ENCODE results near the gene RPS18. TPM values are rescaled to one million over a fixed set of nuclear protein-coding genes. Genes with fewer than 3 reads are reported as not detected.

The RPS18 gene
- total and polyA plus RNA-seq, 9 of the 15 experiments (the other 6 are each of a cell fraction or from before 2014, with no cell fraction given): 5,023 to 17,516 (median 8,131) TPM

DNA sequence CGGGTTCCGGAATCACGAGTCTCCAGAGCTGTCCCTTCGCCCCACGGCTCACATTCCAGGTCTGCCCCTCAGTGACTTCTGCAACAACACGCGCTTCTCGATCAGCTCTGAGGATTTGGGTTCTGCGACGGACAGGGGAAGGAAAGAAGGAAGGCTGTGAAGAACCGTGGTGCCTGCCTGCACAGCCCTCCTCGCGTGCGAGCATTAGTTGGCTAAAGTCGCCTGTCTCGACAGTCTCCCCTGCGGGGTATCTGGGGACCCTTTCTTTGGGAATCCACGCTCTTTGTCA is 23.3 kb upstream of the RPS18 start (continued):
- TF ChIP-seq ETS2 (tag; IDR thresholded peaks at IDR 0.05; ENCODE audit: borderline replicate concordance, poor library complexity, severe bottlenecking) (no peak), RAD51 (IDR thresholded peaks at IDR 0.05; ENCODE audit: borderline replicate concordance, low read depth) (no peak), KAT7 (CRISPR knock-in tag; IDR thresholded peaks at IDR 0.05; ENCODE audit: borderline replicate concordance) (peak; percentile 74; the same call in 1 of the 2 replicates), BCOR (IDR thresholded peaks at IDR 0.05) (no peak), ZBTB1 (CRISPR knock-in tag; IDR thresholded peaks at IDR 0.05; ENCODE audit: borderline replicate concordance, low read depth) (no peak), TAF7 (tag; IDR thresholded peaks at IDR 0.05) (no peak), NCOR1 (IDR thresholded peaks at IDR 0.05) (no peak), ZNF232 (CRISPR knock-in tag; IDR thresholded peaks at IDR 0.05) (no peak), XRCC5 (IDR thresholded peaks at IDR 0.05; ENCODE audit: low read depth, low read length) (peak; percentile 77; the same call in 1 of the 2 replicates)
- TF ChIP-seq, protein P1, sequence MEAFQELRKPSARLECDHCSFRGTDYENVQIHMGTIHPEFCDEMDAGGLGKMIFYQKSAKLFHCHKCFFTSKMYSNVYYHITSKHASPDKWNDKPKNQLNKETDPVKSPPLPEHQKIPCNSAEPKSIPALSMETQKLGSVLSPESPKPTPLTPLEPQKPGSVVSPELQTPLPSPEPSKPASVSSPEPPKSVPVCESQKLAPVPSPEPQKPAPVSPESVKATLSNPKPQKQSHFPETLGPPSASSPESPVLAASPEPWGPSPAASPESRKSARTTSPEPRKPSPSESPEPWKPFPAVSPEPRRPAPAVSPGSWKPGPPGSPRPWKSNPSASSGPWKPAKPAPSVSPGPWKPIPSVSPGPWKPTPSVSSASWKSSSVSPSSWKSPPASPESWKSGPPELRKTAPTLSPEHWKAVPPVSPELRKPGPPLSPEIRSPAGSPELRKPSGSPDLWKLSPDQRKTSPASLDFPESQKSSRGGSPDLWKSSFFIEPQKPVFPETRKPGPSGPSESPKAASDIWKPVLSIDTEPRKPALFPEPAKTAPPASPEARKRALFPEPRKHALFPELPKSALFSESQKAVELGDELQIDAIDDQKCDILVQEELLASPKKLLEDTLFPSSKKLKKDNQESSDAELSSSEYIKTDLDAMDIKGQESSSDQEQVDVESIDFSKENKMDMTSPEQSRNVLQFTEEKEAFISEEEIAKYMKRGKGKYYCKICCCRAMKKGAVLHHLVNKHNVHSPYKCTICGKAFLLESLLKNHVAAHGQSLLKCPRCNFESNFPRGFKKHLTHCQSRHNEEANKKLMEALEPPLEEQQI (IDR thresholded peaks at IDR 0.05): no peak
- TF ChIP-seq, protein P2, sequence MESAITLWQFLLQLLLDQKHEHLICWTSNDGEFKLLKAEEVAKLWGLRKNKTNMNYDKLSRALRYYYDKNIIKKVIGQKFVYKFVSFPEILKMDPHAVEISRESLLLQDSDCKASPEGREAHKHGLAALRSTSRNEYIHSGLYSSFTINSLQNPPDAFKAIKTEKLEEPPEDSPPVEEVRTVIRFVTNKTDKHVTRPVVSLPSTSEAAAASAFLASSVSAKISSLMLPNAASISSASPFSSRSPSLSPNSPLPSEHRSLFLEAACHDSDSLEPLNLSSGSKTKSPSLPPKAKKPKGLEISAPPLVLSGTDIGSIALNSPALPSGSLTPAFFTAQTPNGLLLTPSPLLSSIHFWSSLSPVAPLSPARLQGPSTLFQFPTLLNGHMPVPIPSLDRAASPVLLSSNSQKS (CRISPR knock-in tag; IDR thresholded peaks at IDR 0.05): no peak
- TF ChIP-seq, protein P3, sequence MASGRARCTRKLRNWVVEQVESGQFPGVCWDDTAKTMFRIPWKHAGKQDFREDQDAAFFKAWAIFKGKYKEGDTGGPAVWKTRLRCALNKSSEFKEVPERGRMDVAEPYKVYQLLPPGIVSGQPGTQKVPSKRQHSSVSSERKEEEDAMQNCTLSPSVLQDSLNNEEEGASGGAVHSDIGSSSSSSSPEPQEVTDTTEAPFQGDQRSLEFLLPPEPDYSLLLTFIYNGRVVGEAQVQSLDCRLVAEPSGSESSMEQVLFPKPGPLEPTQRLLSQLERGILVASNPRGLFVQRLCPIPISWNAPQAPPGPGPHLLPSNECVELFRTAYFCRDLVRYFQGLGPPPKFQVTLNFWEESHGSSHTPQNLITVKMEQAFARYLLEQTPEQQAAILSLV (tag; IDR thresholded peaks at IDR 0.05): no peak
- TF ChIP-seq, protein P4, sequence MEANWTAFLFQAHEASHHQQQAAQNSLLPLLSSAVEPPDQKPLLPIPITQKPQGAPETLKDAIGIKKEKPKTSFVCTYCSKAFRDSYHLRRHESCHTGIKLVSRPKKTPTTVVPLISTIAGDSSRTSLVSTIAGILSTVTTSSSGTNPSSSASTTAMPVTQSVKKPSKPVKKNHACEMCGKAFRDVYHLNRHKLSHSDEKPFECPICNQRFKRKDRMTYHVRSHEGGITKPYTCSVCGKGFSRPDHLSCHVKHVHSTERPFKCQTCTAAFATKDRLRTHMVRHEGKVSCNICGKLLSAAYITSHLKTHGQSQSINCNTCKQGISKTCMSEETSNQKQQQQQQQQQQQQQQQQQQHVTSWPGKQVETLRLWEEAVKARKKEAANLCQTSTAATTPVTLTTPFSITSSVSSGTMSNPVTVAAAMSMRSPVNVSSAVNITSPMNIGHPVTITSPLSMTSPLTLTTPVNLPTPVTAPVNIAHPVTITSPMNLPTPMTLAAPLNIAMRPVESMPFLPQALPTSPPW (CRISPR knock-in tag; IDR thresholded peaks at IDR 0.05): no peak; the same call in 1 of the 2 replicates
- TF ChIP-seq, protein P5, sequence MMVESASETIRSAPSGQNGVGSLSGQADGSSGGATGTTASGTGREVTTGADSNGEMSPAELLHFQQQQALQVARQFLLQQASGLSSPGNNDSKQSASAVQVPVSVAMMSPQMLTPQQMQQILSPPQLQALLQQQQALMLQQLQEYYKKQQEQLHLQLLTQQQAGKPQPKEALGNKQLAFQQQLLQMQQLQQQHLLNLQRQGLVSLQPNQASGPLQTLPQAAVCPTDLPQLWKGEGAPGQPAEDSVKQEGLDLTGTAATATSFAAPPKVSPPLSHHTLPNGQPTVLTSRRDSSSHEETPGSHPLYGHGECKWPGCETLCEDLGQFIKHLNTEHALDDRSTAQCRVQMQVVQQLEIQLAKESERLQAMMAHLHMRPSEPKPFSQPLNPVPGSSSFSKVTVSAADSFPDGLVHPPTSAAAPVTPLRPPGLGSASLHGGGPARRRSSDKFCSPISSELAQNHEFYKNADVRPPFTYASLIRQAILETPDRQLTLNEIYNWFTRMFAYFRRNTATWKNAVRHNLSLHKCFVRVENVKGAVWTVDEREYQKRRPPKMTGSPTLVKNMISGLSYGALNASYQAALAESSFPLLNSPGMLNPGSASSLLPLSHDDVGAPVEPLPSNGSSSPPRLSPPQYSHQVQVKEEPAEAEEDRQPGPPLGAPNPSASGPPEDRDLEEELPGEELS (CRISPR knock-in tag; IDR thresholded peaks at IDR 0.05; ENCODE audit: borderline replicate concordance): no peak
- TF ChIP-seq, protein P6, sequence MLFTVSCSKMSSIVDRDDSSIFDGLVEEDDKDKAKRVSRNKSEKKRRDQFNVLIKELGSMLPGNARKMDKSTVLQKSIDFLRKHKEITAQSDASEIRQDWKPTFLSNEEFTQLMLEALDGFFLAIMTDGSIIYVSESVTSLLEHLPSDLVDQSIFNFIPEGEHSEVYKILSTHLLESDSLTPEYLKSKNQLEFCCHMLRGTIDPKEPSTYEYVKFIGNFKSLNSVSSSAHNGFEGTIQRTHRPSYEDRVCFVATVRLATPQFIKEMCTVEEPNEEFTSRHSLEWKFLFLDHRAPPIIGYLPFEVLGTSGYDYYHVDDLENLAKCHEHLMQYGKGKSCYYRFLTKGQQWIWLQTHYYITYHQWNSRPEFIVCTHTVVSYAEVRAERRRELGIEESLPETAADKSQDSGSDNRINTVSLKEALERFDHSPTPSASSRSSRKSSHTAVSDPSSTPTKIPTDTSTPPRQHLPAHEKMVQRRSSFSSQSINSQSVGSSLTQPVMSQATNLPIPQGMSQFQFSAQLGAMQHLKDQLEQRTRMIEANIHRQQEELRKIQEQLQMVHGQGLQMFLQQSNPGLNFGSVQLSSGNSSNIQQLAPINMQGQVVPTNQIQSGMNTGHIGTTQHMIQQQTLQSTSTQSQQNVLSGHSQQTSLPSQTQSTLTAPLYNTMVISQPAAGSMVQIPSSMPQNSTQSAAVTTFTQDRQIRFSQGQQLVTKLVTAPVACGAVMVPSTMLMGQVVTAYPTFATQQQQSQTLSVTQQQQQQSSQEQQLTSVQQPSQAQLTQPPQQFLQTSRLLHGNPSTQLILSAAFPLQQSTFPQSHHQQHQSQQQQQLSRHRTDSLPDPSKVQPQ (CRISPR knock-in tag; IDR thresholded peaks at IDR 0.05; ENCODE audit: borderline replicate concordance): no peak
- TF ChIP-seq, protein P7, sequence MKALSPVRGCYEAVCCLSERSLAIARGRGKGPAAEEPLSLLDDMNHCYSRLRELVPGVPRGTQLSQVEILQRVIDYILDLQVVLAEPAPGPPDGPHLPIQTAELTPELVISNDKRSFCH (CRISPR knock-in tag; IDR thresholded peaks at IDR 0.05): no peak
- TF ChIP-seq, protein P7 (tag; IDR thresholded peaks at IDR 0.05): peak; percentile 52; the same call in 1 of the 2 replicates

Data from K562 (cell line).